NB4 (cell line): ENCODE measurements around the gene HSPA4.

Experiments used
- CTCF ChIP-seq: IDR thresholded peaks from one replicate; pipeline ENCODE4 v1.5.1; 2012; ENCODE audit warnings: low read depth, low read length
- MAX ChIP-seq: IDR thresholded peaks from 2 replicates; pipeline ENCODE4 v1.6.1; 2011; ENCODE audit warnings: low read depth, low read length

- no peak for TF ChIP-seq CTCF
- TF ChIP-seq MAX = no peak
Measured at GRCh38 chr5:133114166-133114932, 62.5 kb downstream of the HSPA4 start.
